Measurements from ENCODE around the gene B4GALT5.

- TF ChIP-seq, protein P1, sequence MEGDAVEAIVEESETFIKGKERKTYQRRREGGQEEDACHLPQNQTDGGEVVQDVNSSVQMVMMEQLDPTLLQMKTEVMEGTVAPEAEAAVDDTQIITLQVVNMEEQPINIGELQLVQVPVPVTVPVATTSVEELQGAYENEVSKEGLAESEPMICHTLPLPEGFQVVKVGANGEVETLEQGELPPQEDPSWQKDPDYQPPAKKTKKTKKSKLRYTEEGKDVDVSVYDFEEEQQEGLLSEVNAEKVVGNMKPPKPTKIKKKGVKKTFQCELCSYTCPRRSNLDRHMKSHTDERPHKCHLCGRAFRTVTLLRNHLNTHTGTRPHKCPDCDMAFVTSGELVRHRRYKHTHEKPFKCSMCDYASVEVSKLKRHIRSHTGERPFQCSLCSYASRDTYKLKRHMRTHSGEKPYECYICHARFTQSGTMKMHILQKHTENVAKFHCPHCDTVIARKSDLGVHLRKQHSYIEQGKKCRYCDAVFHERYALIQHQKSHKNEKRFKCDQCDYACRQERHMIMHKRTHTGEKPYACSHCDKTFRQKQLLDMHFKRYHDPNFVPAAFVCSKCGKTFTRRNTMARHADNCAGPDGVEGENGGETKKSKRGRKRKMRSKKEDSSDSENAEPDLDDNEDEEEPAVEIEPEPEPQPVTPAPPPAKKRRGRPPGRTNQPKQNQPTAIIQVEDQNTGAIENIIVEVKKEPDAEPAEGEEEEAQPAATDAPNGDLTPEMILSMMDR (IDR thresholded peaks at IDR 0.05) = no peak
- TF ChIP-seq POLR2A (IDR thresholded peaks at IDR 0.05) = no peak
Measured at GRCh38 chr20:49712646-49712995, 1.1 kb downstream of the B4GALT5 start.
